NK-92 treated with Interleukin-12 subunit alpha and Interleukin-12 subunit beta, amount 100 ng/mL, for 24 hours (cell line): ENCODE data around the gene EXD3.
"Not testable (repeated sequence)": the region's sequence is repeated elsewhere in the genome, so short reads cannot be mapped to it uniquely, and the experiment has no call there.

Experiments
- DNase-seq: peaks from one replicate; lab custom pipeline; 2025; lab: John Stamatoyannopoulos, UW

Gene EXD3

DNA sequence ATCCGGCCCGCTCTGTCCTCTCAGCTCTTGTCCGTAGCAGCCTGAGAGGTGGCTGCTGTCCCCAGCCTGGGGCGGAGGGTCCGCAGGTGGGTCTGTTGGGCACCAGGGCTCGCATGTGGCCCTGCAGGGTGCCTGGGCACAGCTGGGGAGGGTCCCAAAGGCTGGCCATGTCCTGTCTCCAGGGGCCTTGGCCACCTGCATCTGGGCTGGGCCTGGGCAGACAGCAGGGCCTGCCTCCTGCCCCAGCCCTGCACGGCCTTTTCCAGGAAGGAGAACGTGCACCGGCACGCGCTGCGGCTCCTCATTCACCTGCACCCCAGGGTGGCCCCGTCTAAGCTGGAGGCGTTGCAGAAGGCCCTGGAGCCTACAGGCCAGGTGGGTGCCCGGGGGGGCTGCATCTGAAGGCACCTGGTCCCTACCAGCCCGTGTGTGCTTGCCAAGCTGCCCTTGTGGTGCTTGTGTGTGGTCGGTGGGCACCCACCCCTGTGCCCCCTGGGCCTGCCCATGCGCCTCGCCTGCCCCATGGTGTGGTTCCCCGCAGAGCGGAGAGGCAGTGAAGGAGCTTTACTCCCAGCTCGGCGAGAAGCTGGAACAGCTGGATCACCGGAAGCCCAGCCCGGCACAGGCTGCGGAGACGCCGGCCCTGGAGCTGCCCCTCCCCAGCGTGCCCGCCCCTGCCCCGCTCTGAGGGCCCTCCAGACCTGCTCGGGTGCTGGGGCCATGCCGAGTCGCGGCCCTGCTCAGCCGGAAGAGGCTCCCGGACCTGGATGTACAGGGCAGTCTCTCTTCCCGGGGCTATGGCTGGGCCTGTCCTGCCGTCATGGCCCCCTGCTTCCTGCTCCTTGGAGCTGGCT is 150.5 kb downstream of the EXD3 start:
- no peak for DNase-seq

DNA sequence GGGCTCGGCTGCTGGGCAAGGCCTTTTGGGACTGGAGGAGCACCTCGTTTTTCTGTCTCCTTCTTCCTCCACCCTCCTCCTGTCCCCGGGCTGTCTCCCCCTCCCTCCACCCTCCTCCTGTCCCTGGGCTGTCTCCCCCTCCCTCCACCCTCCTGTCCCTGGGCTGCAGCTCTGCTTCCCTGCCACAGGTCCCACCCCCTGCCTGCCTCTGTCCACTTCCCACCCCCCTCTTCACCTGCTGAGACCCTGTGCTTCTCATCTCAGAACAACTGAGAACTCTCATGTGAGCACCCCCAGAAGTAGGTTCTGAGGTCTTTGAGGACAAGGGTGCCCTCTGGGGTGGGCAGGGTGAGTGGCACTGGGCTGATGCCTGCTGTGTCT is 151.3 kb downstream of the EXD3 start:
- no peak for DNase-seq

DNA sequence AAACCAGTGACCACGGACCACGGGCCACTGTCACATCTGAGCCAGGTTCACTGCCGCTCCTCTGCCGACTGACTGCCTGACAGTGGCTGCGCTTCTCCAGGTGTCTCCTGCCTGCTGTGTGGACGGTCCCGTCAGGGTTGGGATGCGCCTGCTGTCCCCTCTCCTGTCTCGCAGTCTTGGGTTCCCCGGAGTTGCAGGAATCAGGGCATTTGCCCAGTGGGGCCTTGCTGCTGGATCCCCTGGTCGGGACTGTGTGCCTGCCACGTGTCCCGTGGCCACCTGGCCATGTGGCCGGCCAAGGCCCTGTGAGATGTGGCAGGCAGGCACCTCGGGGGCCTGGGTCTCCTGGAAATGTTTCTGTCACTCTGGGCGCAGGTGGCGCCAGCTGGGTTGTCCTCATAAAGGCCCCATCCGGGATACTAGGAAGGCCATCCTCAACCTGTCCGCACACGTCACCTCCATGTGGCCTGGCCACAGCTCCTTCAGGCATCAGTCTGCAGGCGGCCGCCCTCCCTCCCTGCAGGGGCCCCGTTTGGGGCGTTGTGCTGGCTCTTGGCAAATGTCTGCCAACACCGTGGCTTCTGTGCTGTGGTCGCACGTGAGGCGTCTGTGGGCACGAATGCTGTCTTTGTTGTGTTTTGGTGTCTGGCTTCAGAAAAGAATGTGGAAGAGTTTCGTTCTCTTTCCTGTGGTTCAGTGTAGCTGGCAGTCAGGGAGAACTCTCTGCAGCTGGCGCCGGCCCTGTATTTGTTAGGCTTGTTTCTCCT is 151.8 kb downstream of the EXD3 start:
- no peak for DNase-seq

DNA sequence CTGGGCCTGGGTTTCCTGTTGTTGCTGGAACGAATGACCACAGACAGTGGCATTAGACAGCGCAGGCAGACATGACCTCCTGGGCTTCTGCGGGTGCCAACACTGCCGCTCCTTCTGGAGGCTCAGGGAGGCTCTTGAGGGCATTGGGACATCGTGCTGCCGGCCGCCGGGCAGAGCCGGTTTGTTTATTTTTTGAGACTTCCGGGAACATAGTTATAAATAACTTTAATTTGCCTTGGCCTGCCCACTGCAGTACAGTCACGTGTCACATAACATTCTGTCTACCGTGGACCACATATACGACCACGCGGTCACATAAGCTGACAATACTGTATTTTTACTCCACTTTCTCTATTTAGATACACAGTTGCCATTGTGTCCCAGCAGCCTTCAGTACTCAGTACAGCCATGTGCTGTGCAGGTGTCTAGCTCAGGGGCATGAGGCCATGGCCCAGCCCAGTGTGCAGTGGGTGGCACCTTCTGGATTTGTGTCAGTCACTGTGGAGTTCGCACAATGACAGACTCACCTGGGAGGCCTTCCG is 153.7 kb downstream of the EXD3 start:
- no peak for DNase-seq

DNA sequence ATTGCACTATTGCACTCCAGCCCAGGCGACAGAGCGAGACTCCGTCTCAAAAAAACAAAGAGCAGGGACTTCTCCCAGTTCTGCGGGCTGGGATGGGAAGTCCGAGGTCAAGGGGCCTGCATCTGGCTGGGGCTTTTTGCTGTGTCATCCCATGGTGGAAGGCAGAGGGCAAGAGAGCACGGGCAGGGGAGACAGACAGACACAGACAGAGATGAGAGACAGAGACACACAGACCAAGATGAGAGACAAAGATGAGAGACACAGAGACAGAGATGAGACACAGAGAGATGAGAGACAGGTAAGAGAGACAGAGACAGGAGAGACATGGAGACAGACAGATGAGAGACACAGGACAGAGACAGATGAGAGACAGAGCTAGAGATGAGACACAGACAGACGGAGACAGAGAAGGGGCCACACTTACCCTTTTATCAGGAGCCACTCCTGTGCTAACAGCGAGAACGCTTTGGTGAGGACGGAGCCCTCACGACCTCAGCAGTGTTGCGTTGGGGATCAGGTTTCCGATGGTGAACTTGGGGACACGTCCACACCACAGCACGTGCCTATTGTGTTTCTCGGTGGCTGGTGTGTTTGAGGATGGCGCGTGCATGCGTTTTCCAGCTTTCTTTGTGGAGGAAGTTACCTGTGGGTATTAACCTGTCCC is 154.3 kb downstream of the EXD3 start:
- no peak for DNase-seq

DNA sequence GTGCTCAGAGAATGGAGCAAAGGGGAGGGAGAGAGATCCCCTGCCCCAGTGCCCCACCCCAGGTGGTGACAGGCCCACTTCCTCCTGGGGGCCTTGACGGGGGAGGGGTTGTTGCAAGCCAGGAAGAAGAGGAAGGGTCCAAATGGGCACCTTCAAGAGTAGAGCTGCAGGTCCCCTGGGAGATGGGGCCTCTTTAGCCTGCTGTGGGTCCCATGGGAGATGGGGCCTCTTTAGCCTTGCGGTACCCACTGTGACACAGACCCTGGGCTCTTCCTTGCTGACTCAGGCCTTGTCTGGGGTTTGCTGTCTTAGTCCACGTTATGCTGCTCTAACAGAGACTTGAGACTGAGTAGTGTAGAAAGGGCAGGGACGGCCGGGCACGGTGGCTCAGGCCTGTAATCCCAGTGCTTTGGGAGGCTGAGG is 155.0 kb downstream of the EXD3 start:
- DNase-seq: no peak

DNA sequence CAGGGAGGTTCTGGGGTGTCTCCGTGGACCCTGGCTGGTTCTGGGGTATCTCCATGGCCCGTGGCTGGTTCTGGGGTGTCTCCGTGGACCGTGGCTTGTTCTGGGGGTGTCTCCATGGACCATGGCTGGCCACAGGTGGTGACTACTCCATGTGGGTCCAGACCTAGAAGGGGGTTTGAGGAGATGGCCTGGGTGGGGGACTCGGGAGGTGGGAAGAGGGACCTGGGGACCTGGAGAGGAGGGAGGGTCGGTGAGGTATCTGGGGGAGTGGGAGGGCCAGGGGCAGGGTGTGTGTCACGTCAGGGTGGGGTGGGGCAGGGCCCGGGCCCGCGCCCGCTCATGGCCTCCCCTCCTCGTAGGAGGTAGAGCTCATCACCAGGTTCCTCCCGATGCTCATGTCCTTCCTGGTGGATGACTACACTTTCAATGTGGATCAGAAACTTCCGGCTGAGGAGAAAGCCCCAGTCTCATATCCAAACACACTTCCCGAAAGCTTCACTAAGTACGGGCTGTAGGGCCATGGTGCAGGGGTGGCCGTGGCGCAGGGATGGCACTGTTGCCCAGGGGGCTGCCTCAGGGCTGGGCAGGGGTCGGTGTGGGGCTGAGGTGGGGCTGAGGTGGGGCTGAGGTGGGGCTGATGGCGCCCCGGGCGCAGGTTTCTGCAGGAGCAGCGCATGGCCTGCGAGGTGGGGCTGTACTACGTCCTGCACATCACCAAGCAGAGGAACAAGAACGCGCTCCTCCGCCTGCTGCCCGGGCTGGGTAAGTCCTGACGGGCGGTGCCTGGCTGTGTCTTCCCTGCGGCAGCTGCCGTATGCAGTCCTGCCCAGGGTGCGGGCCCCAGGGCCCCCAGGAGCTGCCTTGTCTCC is 156.1 kb downstream of the EXD3 start:
- DNase-seq: no peak

DNA sequence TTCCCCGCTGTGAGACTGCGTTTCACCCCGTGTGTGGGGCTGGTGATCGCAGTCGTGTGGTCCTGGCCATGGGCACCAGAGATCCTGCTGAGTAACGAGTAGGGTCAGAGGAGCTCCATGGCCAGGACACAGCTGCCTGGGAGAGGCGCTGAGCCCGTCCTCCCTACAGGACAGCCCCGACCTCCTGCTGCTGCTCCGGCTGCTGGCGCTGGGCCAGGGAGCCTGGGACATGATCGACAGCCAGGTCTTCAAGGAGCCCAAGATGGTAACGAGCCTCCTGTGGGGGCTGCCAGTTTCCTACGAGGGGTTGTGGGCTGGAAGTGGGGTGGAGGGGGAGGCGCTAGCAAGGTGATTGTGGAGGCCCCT is 156.8 kb downstream of the EXD3 start:
- DNase-seq: no peak

DNA sequence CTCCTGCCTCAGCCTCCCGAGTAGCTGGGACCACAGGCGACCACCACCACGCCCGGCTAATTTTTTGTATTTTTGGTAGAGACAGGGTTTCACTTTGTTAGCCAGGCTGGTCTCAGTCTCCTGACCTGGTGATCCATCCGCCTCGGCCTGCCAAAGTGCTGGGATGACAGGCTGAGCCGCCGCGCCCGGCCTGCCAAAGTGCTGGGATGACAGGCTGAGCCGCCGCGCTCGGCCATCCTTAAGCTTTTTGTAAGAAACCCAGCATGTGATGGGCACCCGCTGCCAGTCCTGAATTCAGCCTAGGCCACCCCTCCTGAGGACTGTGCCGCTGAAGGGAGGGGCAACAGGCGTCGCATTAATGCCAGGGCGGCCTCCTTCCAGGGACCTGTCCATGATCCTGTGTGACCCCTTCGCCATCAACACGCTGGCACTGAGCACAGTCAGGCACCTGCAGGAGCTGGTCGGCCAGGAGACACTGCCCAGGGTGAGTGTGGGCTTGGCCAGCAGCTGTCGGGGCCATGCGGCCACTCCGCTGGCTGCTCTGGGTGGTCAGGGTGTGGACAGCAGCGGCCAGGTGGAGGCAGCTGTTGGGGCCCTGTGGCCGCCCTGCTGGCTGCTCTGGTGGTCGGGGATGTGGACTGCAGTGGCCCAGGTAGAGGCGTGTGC is 157.3 kb downstream of the EXD3 start:
- DNase-seq: no peak

DNA sequence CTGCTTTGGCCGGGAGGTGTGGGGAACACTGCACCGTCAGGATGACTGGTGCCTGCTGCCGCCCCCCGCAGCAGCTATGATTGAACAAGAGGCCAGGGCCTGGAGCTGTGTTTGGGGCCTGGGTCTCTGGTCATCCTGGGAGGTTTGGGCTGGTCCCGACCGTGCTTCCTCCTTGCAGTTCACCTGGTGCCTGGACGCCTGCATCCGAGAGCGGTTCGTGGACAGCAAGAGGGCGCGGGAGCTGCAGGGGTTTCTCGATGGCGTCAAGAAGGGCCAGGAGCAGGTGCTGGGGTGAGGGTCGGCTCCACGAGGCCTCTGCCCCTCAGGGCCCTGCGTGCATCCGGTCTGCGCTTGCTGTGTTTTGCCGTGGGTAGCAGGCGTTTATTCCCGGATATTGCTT is 158.9 kb downstream of the EXD3 start:
- no peak for DNase-seq

DNA sequence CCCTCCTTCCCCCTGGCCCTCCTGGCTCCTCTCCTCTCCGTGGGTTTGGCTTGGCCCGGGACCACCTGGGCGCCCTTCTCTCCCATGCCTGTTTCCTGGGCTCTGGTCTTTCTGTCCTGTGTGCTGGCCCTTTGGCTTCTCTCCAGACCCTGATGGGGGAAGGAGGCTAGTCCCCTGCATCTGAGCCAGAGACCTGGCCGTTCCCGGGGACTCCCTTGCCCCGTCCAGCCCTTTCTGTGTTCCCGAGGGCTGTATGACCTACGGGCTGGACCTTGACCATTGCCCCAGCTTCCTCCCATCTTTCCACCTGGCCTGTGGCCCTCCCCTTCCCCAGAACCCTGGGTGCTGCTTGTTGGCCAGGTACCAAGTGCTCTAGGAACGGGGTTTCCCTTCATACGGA is 159.5 kb downstream of the EXD3 start:
- no peak for DNase-seq

DNA sequence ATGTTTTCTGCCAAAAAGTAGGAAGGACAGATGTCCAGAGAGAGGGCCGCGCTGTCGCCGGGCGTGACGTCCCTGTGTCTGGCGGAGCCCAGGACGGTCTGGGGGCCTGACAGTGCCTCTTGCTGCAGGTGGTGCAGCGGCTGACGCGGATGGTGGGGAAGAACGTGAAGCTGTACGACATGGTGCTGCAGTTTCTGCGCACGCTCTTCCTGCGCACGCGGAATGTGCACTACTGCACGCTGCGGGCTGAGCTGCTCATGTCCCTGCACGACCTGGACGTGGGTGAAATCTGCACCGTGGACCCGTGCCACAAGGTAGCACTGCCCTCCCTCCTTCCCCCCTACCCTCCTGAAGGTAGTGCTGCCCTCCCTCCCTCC is 160.1 kb downstream of the EXD3 start:
- DNase-seq: no peak

DNA sequence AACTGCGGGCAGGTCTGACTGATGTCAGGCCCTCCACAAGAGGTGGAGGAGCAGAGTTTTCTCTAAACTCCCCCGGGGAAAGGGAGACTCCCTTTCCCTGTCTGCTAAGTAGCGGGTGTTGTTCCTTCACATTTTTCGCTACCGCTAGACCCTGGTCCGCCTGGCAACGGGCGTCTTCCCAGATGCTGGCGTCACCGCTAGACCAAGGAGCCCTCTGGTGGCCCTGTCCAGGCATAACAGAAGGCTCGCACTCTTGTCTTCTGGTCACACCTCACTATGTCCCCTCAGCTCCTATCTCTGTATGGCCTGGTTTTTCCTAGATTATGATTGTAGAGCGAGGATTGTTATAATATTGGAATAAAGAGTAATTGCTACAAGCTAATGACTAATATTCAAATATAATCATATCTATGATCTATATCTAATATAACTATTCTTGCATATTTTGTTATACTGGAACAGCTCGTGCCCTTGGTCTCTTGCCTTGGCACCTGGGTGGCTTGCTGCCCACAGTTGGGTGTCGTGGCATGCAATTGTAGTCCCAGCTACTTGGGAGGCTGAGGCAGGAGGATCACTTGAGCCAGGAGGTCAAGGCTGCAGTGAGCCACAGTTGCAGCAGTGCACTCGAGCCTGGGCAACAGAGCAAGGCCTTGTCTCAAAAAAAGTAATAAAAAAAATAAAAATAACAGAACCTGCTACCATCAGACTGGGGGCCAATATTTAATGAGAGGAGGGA is 160.6 kb downstream of the EXD3 start:
- DNase-seq: not testable (repeated sequence)
